IMR-90 (cell line): Measurements from ENCODE around the gene NCCRP1. TPM values are rescaled to one million over a fixed set of nuclear protein-coding genes. Genes with fewer than 3 reads are reported as not detected.

Source experiments
- ATAC-seq: fragments of 200-7000 bp; cut with Tn5 transposase; 2 replicates; pipeline ENCODE4 v1.9.1; 2020; ENCODE audit warnings: low read depth, mild to moderate bottlenecking, moderate library complexity
- BruUV-seq: library from RNA; stranded (reverse); fragments of 400-500 nt; replicated peaks from 2 replicates; lab custom pipeline; 2021; lab: Mats Ljungman, UMichigan
- CTCF ChIA-PET: fragments of 300-600 bp; formaldehyde crosslinking; extraction: SDS; loops from one replicate; lab custom pipeline; 2021; ENCODE audit warnings: antibody characterized with exemption; lab: Yijun Ruan, JAX
- POLR2A ChIA-PET: fragments of 300-600 bp; sonication (Branson Sonifier 250); formaldehyde crosslinking; loops from one replicate; lab custom pipeline; 2022; ENCODE audit warnings: antibody characterized with exemption; ENCODE audit not compliant: unreplicated experiment; lab: Charles Lee
- DNase-seq: peaks from one replicate; pipeline ENCODE4 v3.0.0; 2013
- H2AFZ ChIP-seq: replicated peaks from 2 replicates; pipeline ENCODE3; 2013; ENCODE audit warnings: low read length, mild to moderate bottlenecking; ENCODE audit not compliant: poor library complexity
- H2AK5ac ChIP-seq: 2 replicates; pipeline ENCODE4 v1.6.1; 2013; ENCODE audit warnings: low read depth, low read length, inconsistent platforms
- H2AK9ac ChIP-seq: replicated peaks from 2 replicates; pipeline ENCODE3; 2013; ENCODE audit warnings: mild to moderate bottlenecking, low read depth, low read length, moderate library complexity; ENCODE audit not compliant: poor library complexity
- H2BK120ac ChIP-seq: 2 replicates; pipeline ENCODE4 v1.6.1; 2013; ENCODE audit warnings: low read depth, low read length, inconsistent platforms
- H2BK15ac ChIP-seq: 3 replicates; pipeline ENCODE4 v1.6.1; 2013; ENCODE audit warnings: low read depth, low read length, inconsistent platforms
- H2BK20ac ChIP-seq: 2 replicates; pipeline ENCODE4 v1.6.1; 2013; ENCODE audit warnings: low read depth, mild to moderate bottlenecking, inconsistent platforms, low read length, moderate library complexity
- H2BK5ac ChIP-seq: 2 replicates; pipeline ENCODE4 v1.6.1; 2013; ENCODE audit warnings: mild to moderate bottlenecking, low read depth, low read length, inconsistent platforms; ENCODE audit not compliant: poor library complexity, severe bottlenecking
- H3K14ac ChIP-seq: replicated peaks from 2 replicates; pipeline ENCODE4 v1.6.1; 2013; ENCODE audit warnings: low read depth, low read length, inconsistent platforms
- H3K18ac ChIP-seq: 2 replicates; pipeline ENCODE4 v1.6.1; 2013; ENCODE audit warnings: low read depth, low read length, control low read depth
- H3K23ac ChIP-seq: 2 replicates; pipeline ENCODE4 v1.6.1; 2013; ENCODE audit warnings: low read depth, low read length, inconsistent platforms
- H3K27ac ChIP-seq: 2 replicates; pipeline ENCODE4 v1.5.1; 2013; ENCODE audit warnings: mild to moderate bottlenecking, control low read depth, low read length; ENCODE audit not compliant: insufficient read depth
- H3K27me3 ChIP-seq: 2 replicates; pipeline ENCODE4 v1.6.1; 2013; ENCODE audit warnings: low read length; ENCODE audit not compliant: control insufficient read depth, insufficient read depth
- H3K36me3 ChIP-seq: 2 replicates; pipeline ENCODE4 v1.6.1; 2013; ENCODE audit warnings: low read length, mixed read lengths; ENCODE audit not compliant: control insufficient read depth, insufficient read depth
- H3K4ac ChIP-seq: 2 replicates; pipeline ENCODE4 v1.6.1; 2013; ENCODE audit warnings: low read depth, low read length, inconsistent platforms
- H3K4me1 ChIP-seq: 2 replicates; pipeline ENCODE4 v1.6.1; 2013; ENCODE audit warnings: low read length, mixed read lengths; ENCODE audit not compliant: control insufficient read depth, insufficient read depth
- H3K4me2 ChIP-seq: 2 replicates; pipeline ENCODE4 v1.6.1; 2013; ENCODE audit warnings: low read depth, mild to moderate bottlenecking, control low read depth, low read length, moderate library complexity
- H3K4me3 ChIP-seq: 2 replicates; pipeline ENCODE4 v1.5.1; 2013; ENCODE audit warnings: low read depth, mild to moderate bottlenecking, control low read depth, low read length, moderate library complexity; ENCODE audit not compliant: insufficient read depth
- H3K56ac ChIP-seq: 2 replicates; pipeline ENCODE4 v1.6.1; 2013; ENCODE audit warnings: low read length, inconsistent platforms; ENCODE audit not compliant: insufficient read depth; ENCODE audit errors: extremely low read depth
- H3K79me1 ChIP-seq, 2 experiments: 2 replicates each; pipeline ENCODE4 v1.6.1; 2013; ENCODE audit warnings: low read length in 2 of 2, inconsistent platforms in 1 of 2, low read depth in 1 of 2
- H3K9ac ChIP-seq: 2 replicates; pipeline ENCODE4 v1.6.1; 2013; ENCODE audit warnings: low read depth, low read length, control low read depth
- H3K9me1 ChIP-seq: 2 replicates; pipeline ENCODE4 v1.6.1; 2013; ENCODE audit warnings: low read length, inconsistent platforms; ENCODE audit not compliant: insufficient read depth
- H3K9me3 ChIP-seq: 2 replicates; pipeline ENCODE4 v1.6.1; 2013; ENCODE audit warnings: low read length; ENCODE audit not compliant: control insufficient read depth, insufficient read depth
- H4K20me1 ChIP-seq: 2 replicates; pipeline ENCODE4 v1.6.1; 2013; ENCODE audit warnings: low read length, inconsistent platforms; ENCODE audit not compliant: insufficient read depth
- H4K5ac ChIP-seq: 2 replicates; pipeline ENCODE4 v1.6.1; 2013; ENCODE audit warnings: mild to moderate bottlenecking, low read depth, low read length, control low read depth
- H4K8ac ChIP-seq, 2 experiments: 2 replicates each; pipeline ENCODE4 v1.6.1; 2013; ENCODE audit warnings: low read depth in 2 of 2, low read length in 2 of 2, control low read depth in 1 of 2, inconsistent platforms in 1 of 2
- H4K91ac ChIP-seq: 2 replicates; pipeline ENCODE4 v1.6.1; 2013; ENCODE audit warnings: low read depth, low read length, inconsistent platforms; ENCODE audit not compliant: insufficient read depth
- CHD1 ChIP-seq: IDR thresholded peaks from 2 replicates; pipeline ENCODE4 v1.6.1; 2012; ENCODE audit warnings: low read depth, low read length, improper control_type of control experiment
- CTCF ChIP-seq: conservative IDR thresholded peaks from 2 replicates; pipeline ENCODE4 v1.5.1; 2012; ENCODE audit warnings: mild to moderate bottlenecking, low read depth, low read length, improper control_type of control experiment
- RFX5 ChIP-seq: IDR thresholded peaks from 2 replicates; pipeline ENCODE4 v1.8.0; 2012; ENCODE audit warnings: low read depth, mild to moderate bottlenecking, low read length, moderate library complexity
- WGBS, 2 experiments: methylation state at CpG; one replicate each; pipeline versions ENCODE4 v1.1.5 to v1.1.7; 2013; ENCODE audit warnings: missing lambda C conversion rate in 2 of 2; ENCODE audit not compliant: insufficient read length in 1 of 2; ENCODE audit errors: extremely low coverage in 2 of 2; 5-methylcytosine and 5-hydroxymethylcytosine counted together
- dilution Hi-C: fragments of 300-500 bp; cut with HindIII; formaldehyde crosslinking; loops from one replicate; pipeline ENCODE4 v1.14.3; 2018; ENCODE audit warnings: low sequenced_read_pairs; ENCODE audit not compliant: unreplicated experiment
- in situ Hi-C: fragments of 300-500 bp; cut with MboI; formaldehyde crosslinking; loops from 3 replicates; pipeline ENCODE4 v1.14.3; 2019; ENCODE audit warnings: low sequenced_read_pairs, inconsistent platforms, mixed read lengths
- intact Hi-C: fragments of 100-400 bp; cut with micrococcal nuclease; formaldehyde crosslinking; loops from 2 replicates; pipeline ENCODE4 v1.10.0; 2022
- polyA plus RNA-seq, 3 experiments: library from polyadenylated mRNA; depleted of rRNA; stranded (reverse); fragments of >200 nt; gene quantifications; 2 replicates each; pipeline ENCODE4 v1.2.3, GENCODE V29; 2012; ENCODE audit warnings: low replicate concordance in 1 of 3
- total RNA-seq: library from RNA; depleted of rRNA; stranded (reverse); fragments of >200 nt; gene quantifications from 2 replicates; pipeline ENCODE4 v1.2.3, GENCODE V29; 2012

The NCCRP1 gene
- total and polyA plus RNA-seq, 2 of the 4 experiments (the other 2 are of a cell fraction), result not detected

DNA sequence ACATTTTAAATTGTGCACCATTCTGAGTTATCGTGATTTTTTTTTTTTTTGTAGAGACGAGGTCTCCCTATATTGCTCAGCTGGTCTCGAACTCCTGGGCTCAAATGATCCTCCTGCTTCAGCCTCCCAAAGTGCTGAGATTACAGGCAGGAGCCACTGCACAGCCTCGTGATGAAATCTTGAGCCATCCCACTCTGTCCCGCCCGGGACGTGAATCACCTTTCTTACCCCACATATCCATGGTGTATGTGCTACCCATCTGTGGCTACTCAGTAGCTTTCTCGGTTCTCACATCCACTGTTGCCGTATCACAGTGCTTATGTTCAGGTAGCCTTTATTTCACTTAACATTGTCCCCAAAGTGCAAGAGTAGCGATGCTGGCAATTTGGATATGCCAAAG is 44.7 kb upstream of the NCCRP1 start:
- Histone ChIP-seq H2BK20ac (no peak overlapping the region), H4K8ac (no peak overlapping the region), H3K4me3 (no peak overlapping the region), H2BK15ac (no peak overlapping the region), H3K18ac (no peak overlapping the region), H3K4ac (no peak overlapping the region), H3K4me2 (no peak overlapping the region), H2AK9ac (no peak overlapping the region), H3K9me3 (peaks cover 2% of the 10 kb centered on the region), H3K27me3 (no peaks in the 10 kb centered on the region), H2AK5ac (no peak overlapping the region), H3K4me1 (peaks cover 13% of the 10 kb centered on the region), H3K36me3 (peaks cover 3% of the 10 kb centered on the region; the same call in 1 of the 2 replicates), H2AFZ (no peak overlapping the region), H4K91ac (no peak overlapping the region), H2BK120ac (no peak overlapping the region), H2BK5ac (no peak overlapping the region), H4K20me1 (peaks cover 29% of the 10 kb centered on the region), H4K5ac (no peak overlapping the region), H3K23ac (no peak overlapping the region), H3K79me1 (peaks cover 41 to 66% of the 10 kb centered on the region in 2 experiments), H3K14ac (no peak overlapping the region), H3K9me1 (peaks cover 17% of the 10 kb centered on the region), H3K56ac (no peak overlapping the region), H3K9ac (no peak overlapping the region), H3K27ac (no peak overlapping the region)
- dilution Hi-C loops, result no loop called here
- no peak for DNase-seq
- no peak for ATAC-seq
- ChIA-PET POLR2A (no interaction called here), CTCF (no interaction called here)
- 91% methylated on average over 5 of the region's 10 CpGs; no CpG with 5 or more reads in 1 of the 2 experiments for WGBS, 2 experiments
- in situ Hi-C loops, result no loop called here
- TF ChIP-seq CTCF, result no peak
- no peak for TF ChIP-seq RFX5
- TF ChIP-seq CHD1, result no peak
- BruUV-seq, result no TSS peak
- intact Hi-C loops, result no loop called here
